ENCODE data around the gene ZNF135. TPM values are rescaled to one million over a fixed set of nuclear protein-coding genes. Genes with fewer than 3 reads are reported as not detected.

ZNF135 gene
- total RNA-seq, 1 experiment from 2014 or later, result not detected

DNA sequence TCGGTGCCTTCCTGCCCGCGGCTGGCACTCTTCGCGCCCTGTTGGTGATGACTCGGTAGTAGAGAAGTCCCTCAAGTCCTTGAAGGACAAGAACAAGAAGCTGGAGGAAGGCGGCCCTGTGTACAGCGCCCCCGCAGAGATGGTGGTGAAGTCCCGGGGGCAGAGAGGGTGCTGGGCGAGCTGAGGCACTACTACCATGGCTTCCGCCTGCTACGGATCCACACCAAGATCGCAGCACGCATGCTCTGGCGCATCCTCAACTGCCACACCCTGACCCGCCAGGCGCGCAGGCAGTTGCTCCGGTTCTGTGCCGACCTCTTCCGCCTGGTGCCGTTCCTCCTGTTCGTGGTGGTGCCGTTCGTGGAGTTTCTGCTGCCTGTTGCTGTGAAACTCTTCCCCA, 14.2 kb upstream of the ZNF135 start:
- in situ Hi-C loops (cut with HindIII; ENCODE audit: low sequenced_read_pairs), result loop anchor here (5.0 kb wide), 1 partner anchor 32 kb away; no protein-coding TSS in a partner anchor
- no peak for DNase-seq (ENCODE audit: low spot score)

DNA sequence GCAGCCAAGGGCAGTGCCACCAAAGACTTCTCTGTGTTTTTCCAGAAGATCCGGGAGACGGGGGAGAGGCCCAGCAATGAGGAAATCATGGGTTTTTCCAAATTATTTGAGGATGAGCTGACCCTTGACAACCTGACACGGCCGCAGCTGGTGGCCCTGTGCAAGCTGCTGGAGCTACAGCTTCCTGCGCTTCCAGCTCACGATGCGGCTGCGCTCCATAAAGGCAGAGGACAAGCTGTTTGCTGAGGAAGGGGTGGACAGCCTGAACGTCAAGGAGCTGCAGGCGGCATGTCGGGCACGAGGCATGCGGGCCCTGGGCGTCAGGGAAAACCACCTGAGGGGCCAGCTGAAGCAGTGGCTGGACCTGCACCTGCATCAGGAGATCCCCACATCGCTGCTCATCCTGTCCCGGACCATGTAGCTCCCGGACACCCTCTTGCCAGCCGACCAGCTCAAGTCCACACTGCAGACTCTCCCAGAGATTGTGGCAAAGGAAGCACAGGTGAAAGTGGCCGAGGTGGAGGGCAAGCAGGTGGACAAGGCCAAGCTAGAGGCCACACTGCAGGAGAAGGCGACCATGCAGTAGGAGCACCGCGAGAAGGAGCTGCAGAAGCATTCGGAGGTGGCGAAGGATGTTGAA, 13.6 kb upstream of the ZNF135 start:
- no peak for DNase-seq (ENCODE audit: low spot score)
- in situ Hi-C loops (cut with HindIII; ENCODE audit: low sequenced_read_pairs), result no loop called here

DNA sequence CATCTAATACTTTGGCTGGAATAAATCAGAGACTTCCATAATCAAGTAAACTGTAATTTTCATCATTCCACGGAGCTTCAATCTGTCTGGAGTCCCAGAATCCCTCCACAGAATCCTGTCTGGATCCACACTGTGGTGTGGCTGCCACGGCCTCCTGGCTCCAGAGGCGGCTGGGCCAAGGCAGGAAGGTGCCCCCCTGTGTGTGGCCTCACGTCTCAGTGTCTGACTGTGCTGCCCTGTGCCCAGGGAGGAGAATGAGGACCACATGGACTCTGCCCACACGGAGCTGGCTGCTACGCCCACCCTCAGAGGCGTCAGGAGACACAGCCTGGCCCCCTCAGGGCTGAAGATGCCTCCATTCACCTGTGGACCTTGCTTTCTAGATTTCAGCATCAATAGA, 12.2 kb upstream of the ZNF135 start:
- in situ Hi-C loops (cut with HindIII; ENCODE audit: low sequenced_read_pairs), result no loop called here
- DNase-seq (ENCODE audit: low spot score), result no peak

DNA sequence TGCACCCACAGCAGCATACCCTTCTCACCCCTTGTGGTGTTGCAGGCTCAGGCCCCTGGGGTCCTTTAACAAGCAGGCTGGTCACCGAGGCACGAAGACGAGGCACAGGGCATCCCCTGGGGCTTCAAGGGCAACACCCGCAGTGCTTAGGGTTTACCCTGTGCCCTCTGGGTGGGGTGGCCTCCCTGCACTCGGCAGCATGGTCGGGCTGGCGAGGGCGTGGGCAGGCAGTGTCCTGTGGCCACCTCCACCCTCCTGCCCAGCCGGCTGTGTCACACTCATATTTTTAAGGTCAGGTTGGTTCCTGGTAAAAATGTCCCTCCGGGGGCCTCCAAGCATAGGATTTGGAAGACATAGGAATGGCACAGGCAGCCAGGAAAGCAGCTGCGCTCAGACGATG, 11.4 kb upstream of the ZNF135 start:
- DNase-seq (ENCODE audit: low spot score), result no peak
- in situ Hi-C loops (cut with HindIII; ENCODE audit: low sequenced_read_pairs), result no loop called here

DNA sequence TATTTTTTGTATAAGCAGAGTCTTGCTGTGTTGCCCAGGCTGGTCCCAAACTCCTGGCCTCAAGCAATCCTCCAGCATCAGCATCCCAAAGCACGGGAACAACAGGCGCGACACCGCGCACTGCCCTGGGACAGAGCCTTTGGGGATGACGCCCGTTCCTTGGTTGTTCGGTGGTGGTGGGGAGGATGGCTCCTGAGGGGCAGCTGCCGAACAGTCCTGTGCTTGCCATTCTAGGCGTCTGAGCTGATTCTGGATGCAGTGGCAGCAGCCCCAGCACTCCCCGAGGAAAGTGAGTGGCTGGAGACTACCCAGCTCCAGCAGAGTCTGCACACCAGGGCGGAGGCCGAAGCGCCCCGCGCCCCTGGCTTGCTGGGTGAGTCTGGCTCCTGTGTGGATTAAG, 6.8 kb upstream of the ZNF135 start:
- DNase-seq (ENCODE audit: low spot score), result no peak
- in situ Hi-C loops (cut with HindIII; ENCODE audit: low sequenced_read_pairs), result no loop called here

DNA sequence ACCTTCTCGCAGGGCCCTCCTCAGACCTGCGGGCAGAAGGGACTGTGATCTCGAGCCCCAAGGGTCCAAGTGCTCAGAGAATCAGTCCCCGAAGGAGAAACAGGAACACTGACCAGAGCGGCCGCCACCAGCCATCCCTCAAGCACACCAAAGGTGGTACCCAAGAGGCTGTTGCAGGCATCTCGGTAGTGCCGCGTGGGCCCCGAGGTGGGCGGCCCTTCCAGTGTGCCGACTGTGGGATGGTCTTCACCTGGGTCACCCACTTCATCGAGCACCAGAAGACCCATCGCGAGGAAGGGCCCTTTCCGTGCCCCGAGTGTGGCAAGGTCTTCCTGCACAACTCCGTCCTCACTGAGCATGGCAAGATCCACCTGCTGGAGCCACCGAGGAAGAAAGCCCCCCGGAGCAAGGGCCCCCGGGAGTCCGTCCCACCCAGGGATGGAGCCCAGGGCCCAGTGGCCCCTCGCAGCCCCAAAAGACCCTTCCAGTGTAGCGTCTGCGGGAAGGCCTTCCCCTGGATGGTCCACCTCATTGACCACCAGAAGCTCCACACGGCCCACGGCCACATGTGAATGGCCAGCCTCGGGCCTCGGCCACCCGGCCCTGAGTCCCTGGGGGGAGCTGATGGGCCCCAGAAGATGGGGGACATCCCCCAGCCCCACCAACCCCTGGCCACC, 5.5 kb upstream of the ZNF135 start:
- DNase-seq (ENCODE audit: low spot score), result no peak
- in situ Hi-C loops (cut with HindIII; ENCODE audit: low sequenced_read_pairs), result no loop called here

- peak; percentile 85 for DNase-seq (ENCODE audit: low spot score)
- in situ Hi-C loops (cut with HindIII; ENCODE audit: low sequenced_read_pairs), result no loop called here
These were observed 3.9 kb upstream of the ZNF135 start for GRCh38 chr19:58054901-58055874.

DNA sequence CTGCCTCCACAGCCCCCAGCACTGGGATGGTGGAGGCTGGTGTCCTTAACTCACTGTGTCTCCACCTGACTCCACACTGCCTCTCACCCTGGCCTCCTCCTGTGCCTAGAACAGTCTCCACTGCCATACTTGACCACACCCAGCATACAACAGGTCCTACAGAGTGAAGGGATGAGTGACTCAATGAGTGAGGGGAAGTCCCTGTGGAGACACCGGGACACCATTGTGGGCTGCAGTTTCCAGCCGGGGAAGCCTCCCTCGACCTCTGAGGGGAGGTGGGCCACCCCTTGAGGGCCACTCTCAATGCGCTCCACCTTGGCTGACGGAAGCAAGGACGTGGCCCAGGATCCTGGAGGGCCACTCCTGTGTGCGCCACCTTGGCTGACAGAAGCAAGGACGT, 2.8 kb upstream of the ZNF135 start:
- in situ Hi-C loops (cut with HindIII; ENCODE audit: low sequenced_read_pairs), result no loop called here
- no peak for DNase-seq (ENCODE audit: low spot score)

DNA sequence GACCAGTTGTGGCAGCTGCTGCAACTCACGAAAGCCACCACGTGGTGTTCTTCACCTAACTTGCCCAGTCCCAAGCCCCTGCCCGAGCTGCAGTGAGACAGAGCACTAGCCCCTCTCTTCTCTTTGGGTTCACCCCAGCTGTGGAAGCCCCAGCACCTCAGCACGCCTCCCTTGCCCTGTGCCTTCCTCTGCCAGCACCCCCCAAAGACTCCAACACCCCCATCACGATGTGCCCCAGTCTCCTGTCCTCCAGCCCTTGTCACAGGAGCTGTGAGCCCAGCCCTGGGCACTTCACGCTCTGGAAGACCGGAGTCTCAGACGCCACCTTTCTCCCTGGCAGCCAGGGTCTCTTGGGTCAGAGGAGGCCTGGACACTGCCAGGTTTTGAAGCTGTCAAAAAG, 2.2 kb upstream of the ZNF135 start:
- in situ Hi-C loops (cut with HindIII; ENCODE audit: low sequenced_read_pairs), result no loop called here
- DNase-seq (ENCODE audit: low spot score), result no peak

DNA sequence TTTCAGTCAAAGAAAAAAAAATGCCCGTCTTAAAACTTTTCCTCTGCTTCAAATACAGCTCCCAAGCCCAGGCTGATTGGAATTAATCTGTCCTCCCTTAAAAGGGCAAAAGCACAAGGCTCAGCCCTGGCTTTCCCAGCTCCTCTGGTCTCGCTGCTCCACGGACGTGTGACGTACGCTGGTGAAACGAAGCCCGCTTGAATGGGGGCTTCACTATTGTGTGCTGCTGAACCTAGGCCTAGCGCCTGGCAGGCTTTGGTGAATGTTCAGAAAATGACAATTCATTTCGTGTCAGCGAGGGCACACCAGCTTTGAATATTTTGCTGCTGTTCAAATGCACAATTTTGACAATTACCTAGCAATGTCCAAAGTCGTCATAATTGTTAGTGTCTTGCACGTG, 615 bp upstream of the ZNF135 start:
- in situ Hi-C loops (cut with HindIII; ENCODE audit: low sequenced_read_pairs), result no loop called here
- no peak for DNase-seq (ENCODE audit: low spot score)

DNA sequence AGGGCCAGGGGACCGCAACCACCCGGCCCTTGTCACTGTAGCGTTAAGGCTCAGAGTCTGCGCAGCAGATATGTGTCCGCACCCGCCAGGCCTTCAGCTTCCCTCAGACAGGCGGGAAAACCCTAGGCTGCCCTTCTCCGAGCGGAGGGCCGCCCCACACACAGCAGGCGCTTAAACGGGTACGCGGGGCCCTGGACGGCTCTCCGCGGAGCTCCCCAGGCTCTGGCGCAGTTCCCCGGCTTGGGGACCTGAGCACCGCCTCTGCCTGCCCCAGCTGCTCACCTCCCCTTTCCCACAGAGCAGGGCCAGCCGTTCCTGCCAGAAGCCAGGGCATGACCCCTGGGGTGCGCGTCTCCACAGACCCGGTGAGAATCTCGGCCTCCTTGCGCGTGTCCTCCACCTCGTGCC, 593 bp downstream of the ZNF135 start:
- no peak for DNase-seq (ENCODE audit: low spot score)
- in situ Hi-C loops (cut with HindIII; ENCODE audit: low sequenced_read_pairs), result no loop called here

GRCh38 chr19:58060231-58060630, 1.1 kb downstream of the ZNF135 start:
- in situ Hi-C loops (cut with HindIII; ENCODE audit: low sequenced_read_pairs), result no loop called here
- DNase-seq (ENCODE audit: low spot score), result no peak

DNA sequence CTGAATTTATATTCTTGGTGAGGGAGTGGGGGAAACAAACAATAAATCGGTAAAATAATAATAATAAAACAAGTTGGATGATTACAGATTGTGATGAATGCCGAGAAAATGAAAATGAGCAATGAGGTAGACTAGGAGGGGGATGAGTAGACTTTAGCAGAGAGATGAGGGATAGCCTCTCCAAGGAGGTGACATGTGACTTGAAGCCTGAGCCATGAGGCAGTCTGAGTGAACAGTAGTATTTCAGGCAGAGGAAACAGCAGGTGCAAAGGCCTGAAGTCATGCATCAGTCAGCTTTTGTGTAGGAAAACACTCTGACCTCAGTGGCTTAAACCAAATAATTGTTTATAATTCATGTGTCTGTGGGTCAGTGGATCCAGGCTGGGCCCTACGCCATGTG, 4.6 kb downstream of the ZNF135 start:
- DNase-seq (ENCODE audit: low spot score), result no peak
- in situ Hi-C loops (cut with HindIII; ENCODE audit: low sequenced_read_pairs), result no loop called here

DNA sequence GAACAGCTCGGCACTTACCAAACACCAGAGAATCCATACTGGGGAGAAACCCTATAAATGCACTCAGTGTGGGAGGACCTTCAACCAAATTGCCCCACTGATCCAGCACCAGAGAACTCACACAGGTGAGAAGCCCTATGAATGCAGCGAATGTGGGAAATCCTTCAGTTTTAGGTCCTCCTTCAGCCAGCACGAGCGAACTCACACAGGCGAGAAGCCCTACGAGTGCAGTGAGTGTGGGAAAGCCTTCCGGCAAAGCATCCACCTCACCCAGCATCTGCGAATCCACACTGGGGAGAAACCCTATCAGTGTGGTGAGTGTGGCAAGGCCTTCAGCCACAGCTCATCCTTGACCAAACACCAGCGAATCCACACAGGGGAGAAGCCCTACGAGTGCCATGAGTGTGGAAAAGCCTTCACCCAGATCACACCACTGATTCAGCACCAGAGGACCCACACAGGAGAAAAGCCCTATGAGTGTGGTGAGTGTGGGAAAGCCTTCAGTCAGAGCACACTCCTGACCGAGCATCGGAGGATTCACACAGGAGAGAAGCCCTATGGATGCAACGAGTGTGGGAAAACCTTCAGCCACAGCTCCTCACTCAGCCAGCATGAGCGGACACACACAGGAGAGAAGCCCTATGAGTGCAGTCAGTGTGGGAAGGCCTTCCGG, 8.3 kb downstream of the ZNF135 start:
- in situ Hi-C loops (cut with HindIII; ENCODE audit: low sequenced_read_pairs), result no loop called here

GRCh38 chr19:58079792-58080191, 20.7 kb downstream of the ZNF135 start:
- in situ Hi-C loops (cut with HindIII; ENCODE audit: low sequenced_read_pairs), result loop anchor here (5.0 kb wide), 1 partner anchor 37 kb away; no protein-coding TSS in a partner anchor
- DNase-seq (ENCODE audit: low spot score), result no peak

More for the DNA sequence above, 8.3 kb downstream of the ZNF135 start:
- DNase-seq (ENCODE audit: low spot score), result no peak

DNA sequence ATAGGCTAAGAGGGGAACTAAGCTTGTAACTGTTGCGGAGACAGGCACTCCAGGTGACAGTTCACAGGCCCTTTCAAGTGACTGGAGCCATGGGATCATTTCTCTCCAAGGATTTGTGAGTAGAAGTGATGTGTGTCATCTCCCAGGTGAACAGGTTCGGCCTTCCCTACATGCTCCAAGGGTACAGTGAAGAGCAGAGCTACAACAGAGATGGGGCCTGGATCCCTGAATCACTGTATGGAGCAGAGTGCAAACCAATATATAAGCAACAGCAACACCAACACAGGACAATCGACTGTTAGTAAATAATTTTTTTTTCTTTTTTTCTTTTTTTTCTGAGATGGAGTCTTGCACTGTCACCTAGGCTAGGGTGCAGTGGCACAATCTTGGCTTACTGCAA, 23.9 kb downstream of the ZNF135 start:
- in situ Hi-C loops (cut with HindIII; ENCODE audit: low sequenced_read_pairs), result no loop called here
- no peak for DNase-seq (ENCODE audit: low spot score)

DNA sequence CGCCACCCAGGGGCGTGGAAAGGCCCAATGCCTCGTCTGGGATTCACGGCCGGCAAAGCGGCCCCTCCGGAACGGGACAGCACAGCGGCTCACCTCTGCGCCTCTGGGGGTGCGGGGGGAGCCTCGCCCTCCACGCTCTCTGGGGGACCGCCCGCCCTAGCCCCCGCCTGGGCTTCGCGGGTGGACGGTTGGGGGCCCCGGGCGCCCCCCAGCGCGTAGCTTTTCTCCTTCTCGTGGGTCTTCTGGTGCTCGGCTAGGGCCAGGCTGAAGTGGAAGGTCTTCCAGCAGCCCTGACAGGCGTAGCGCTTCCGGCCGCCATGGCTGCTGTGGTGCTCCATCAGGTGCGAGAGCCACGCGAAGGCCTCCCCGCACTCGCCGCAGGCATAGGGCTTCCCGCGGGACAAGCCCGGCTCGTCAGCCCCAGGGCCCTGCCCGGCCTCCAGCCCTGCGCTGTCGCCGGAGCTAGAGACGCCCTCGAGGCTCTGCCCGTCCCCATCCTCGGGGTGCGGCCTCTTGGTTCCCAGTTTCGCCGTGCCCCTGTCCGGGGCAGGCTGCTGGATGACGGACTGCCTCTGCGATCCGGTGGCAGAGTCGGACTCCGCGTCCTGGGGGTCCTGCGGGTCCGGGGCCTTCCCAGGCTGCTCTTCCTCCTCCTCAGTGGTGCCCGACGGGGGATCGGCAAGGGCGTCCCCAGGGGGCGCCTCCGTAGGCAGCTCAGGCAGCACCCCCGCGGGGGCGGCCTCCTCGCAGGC, 25.7 kb downstream of the ZNF135 start:
- in situ Hi-C loops (cut with HindIII; ENCODE audit: low sequenced_read_pairs), result no loop called here
- DNase-seq (ENCODE audit: low spot score), result no peak

DNA sequence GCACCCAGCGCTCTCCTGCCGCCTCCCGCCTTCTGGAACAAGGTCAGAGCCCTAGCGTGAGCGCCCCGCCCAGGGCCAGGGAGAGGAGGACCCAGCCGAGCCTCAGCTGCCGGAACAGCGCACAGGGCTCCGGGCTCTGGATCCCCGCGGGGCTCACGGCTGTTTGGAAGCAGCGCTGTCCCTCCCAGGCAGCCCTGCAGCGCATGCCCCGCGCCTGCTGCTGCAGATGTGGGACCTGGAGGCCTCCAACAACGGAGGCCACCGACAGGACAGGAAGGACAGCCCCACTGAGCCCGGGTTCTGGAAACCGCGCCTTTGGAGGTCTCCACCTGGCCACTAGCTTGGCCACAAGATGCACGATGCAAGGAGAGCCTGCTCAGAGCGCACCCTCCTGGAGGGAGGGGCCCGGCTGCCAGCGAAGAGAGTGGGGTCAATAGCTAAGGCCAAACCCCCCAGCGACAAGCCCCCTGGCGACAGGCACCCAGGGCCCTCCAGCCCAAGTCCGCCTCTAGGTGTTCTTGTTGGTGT, 26.3 kb downstream of the ZNF135 start:
- DNase-seq (ENCODE audit: low spot score), result no peak
- in situ Hi-C loops (cut with HindIII; ENCODE audit: low sequenced_read_pairs), result no loop called here
